ENCODE data around the gene CYFIP2. TPM values are rescaled to one million over a fixed set of nuclear protein-coding genes. Genes with fewer than 3 reads are reported as not detected.
"Not testable (repeated sequence)": the region's sequence is repeated elsewhere in the genome, so short reads cannot be mapped to it uniquely, and the experiment has no call there.

CYFIP2 gene
- 11.5 and 18.9 TPM in 2 replicates for total RNA-seq

DNA sequence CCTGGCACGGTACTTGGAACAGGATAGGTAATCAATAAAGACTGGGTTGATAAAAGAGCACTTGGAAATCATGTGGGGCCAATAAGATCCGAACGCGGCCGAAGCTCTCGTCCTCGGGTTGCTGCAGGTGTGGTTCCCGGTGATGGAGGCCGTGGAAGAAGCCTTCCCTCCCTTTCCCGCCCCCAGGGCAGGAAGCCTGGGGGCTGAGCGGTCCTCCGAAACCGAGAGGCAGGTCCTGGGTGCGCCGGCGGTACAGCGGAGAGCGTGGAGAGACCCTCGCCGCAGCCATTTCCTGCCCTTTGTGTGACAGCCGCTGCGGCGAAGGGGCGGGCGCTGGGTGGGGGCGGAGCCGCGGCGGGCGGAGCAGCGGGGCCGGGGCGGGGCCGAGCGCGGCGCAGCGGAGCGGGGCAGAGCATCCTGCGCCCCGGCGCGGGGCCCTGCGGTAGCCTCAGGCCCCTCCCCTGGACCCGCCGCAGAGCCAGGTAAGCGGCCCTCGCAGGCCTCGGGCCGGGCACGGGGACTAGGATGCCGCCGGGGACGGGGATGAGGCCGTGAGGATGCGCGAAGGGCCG is at the start of gene CYFIP2:
Gene CYFIP2, plus strand, starts transcription at position 410 of the 572 bp plus-strand sequence. CDS start 19,239 bp downstream, outside the sequence.
- DNase-seq (ENCODE audit: low read depth, low spot score): no peak

DNA sequence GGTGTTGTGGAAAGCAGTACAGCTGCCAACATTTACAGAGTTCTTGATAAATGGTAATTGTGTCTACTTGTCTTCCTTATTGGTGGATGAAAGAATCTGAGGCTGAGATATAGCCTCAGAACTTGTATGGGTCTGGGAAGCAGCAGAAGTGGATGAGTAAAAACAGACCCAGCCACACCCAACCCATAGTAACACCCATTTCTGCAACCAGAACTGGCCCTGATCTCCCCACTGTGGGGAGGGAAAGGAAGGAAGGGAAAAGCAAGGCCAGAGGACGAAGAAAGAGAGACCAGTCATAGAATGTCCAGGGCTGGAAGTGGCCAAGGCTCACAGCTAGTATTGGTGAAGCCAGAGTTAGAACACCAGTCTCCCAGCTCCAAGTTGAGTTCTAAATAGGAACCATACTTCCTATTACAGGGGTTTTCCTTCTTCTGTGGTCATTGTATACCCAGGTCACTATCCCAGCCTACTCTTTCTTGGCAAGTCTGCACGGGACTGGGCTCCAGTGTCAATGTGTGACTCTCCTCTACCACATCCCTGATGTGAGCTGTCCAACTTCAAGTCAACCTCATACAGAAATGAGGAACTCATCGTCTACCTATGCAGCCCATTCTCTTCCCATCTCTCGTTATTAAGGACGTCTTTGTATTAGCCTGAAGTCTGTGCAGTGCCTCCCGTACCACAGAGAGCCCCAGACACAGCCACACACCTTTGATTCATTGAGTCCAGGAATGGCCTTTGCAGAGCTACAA is 49.4 kb upstream of the CYFIP2 start:
- no peak for DNase-seq (ENCODE audit: low read depth, low spot score)

DNA sequence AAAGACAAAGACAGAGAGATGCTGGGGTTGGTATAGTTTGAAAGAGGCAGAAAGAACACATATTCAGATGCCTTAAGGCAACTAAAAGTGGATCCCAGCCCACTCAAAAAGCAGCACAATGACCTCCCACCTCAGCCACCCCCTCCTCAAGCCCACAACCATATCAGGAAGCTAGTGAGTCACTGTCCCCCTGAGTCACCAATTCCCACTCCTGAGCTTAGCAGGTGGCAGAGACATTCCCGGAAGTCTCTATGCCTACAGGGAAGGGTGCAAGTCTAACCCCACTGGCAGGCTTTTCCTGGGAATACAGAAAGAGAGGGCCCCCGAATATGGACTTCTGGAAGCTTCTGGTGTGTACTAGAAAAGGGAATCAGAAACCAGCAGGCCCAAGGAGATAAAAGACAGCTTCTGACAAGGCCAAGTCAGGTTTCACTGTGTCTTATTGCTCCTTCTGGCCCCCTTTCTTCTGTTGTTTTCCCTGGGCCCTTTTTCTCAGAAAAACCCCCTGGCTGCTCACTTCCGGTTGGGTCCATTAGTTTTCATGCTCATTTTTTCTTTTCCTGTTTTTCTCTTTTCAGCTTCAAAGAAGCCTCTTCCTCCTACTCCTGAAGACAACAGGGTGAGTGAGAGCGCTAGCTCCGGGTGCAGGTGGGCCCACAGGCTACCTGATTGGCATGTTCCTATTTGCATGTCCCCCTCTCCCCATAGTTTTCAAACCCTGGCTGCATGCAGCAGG is 48.5 kb upstream of the CYFIP2 start:
- no peak for DNase-seq (ENCODE audit: low read depth, low spot score)

DNA sequence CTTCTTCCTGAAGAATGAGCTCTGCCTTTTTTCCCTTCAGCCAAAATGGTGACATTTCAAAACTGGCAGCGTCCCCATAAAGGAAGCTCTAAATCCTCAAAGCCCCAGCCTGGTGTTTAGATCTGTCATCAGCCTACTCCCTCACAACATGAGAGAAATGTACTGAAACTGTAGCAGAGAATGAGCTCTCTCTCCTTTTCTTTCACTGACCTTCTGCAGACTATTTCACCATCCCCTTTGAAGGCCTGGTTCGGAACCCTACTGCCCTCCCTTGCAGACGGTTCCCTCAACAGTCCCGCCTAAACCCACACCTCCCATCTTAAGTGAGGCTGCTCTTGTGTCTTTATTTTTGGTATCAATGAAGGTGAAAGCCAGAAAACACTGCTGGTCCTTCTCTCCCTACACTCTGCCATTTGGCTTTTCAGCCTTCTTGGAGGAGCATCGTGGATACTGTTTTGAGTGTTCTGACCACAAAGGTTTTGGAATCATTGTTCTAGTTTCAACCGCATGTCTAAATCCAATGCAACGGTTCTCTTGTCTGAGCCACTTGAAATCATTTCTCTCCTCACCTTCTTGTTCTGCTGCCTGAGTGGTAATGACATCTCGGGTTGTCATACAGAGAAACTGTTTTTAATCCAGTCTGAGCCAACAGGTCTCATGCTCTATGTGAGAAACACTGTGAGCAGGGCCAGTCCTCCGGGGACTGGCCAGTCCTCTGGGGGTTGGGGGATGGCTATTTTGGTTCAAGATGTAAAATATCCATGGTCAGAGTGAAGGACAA is 46.2 kb upstream of the CYFIP2 start:
- DNase-seq (ENCODE audit: low read depth, low spot score): no peak

DNA sequence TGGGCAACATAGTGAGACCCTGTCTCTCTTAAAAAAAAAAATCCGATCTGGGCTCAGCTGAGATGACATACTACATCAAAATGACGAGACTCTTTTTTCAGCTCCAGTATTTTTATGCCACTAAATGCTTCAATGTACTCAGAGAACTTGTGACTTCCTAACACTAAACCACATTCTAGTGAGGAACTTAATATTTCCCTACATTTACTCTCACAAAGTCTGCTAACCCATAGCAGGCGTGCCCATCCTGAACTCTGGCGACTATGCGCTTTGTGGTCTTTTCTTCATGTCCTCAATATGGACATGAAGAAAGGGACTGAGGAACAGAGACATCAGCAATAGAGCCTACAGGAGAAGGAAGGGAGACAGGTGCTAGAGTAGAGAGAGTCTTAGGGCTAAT is 44.0 kb upstream of the CYFIP2 start:
- no peak for DNase-seq (ENCODE audit: low read depth, low spot score)

DNA sequence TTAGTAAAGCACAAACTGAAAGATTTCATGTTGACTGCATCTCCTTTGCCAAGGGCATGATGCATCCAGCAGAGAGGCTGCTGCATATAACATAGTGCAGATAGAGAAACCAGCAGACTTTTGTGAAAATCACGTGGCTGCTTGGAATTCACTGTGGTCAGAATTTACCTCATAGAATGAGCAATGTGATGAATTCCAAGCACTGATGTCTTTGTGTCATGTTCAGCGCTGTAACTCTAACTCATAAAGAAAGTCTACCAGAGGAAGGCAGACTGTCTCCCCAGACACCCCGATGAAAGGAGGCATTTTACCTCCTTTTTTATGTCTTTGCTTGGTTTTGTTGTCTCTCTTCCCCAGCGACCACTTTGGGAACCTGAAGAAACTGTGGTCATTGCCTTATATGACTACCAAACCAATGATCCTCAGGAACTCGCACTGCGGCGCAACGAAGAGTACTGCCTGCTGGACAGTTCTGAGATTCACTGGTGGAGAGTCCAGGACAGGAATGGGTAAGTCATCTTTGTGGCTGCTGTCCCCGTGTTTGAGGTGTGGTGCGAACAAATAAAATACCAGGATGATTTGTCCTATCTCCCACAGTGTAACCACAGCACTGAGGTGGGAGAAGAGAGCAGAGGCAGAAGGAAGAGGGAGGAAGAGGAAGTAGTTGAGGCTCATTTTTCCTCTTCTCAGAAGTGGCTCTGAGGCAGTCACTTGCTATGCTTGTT is 43.3 kb upstream of the CYFIP2 start:
- DNase-seq (ENCODE audit: low read depth, low spot score): no peak

DNA sequence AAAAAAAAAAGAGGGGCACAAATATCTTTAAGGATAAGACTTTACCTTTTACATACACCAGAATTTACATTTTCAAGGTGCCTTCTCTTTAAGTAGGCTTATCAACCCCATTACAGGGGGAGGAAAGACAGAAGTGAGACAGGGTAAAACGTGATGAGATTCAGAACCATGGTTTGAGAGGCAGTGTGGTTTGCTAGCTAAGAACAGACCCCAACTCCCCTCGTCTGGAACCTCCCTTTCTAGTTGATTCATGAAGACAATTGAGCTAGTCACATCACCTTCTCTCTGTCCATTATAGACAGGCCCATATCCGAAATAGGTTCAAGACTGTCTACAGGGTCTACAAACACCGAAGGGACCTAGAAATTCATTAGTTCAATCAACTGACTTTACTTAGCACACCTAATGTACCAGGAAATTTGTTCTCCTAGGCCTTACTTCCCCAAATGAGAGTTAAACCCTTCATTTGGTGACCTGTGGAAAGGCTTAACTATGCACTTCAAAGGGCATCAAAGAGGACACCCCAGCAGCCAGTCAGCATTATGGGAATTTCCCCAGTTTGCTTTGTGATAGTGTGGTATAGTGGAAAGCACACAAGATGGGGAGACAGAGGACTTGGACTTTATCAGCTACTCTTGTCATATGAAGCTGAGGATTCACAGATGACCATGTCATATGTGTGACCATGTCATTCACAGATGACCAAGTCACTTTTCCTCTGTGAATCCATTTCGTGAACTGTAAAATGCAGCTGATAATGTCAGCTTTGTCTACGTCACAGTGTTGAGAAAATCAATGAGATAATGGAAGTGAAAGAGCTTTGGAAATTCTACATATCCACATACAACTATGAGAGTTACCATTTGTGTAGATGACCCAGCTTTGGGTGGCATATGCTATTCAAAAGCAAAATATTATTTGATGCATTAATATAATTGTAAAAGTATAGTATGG is 40.2 kb upstream of the CYFIP2 start:
- no peak for DNase-seq (ENCODE audit: low read depth, low spot score)

DNA sequence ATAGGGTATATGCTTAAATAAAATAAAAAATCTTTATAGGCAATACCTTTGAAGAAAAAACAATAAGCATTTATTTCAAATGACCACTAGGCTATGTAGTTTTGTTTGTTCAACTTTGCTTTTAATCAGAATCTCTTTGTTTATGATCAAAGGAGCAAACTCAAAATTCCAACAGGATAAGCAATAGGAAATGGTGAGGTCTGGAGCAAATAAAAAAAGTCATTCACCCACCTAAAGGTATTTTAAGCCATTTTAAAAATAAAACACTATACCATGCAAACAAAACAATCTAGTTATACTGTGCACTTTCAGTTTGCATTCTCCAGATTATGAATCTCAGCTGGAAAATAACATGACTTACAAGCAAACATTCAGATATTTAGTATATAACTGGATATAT is 35.3 kb upstream of the CYFIP2 start:
- no peak for DNase-seq (ENCODE audit: low read depth, low spot score)

DNA sequence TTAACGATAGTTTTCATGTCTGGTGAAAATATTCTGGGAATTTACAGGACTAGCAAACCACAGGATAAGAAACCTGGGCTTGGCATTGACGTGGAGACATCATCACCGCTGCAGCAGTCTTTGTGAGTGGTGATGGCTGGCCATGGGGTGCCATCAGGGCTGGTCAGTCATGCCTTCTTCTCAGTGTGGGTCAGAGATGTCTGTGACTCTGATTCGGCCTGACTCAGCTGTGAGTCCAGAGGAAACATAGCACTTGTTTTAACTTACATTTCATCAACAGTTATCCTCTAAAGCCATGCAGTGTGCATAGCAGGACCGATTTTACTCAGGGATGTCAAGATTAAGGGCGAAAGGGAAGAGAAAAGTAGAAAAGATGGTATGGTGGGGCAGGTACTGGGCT is 33.2 kb upstream of the CYFIP2 start:
- DNase-seq (ENCODE audit: low read depth, low spot score): no peak

DNA sequence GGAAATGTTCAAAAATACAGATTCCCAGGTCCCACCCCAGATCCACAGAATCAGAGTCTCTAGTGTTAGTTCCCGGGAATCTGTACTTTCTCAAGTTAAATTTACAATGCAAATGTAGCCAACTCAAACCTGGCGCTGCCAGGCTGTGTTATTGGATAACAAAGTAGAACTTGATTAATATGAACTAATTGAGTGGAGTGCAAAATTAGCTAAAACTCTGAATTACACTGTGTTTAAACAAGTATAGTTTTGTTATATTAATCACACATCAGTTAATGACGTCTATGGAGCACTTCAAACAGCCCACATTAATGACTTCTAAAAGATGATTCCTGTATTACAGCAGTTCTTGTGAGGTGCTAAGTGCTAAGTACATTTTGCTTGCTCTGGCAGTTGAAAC is 32.4 kb upstream of the CYFIP2 start:
- DNase-seq (ENCODE audit: low read depth, low spot score): no peak

DNA sequence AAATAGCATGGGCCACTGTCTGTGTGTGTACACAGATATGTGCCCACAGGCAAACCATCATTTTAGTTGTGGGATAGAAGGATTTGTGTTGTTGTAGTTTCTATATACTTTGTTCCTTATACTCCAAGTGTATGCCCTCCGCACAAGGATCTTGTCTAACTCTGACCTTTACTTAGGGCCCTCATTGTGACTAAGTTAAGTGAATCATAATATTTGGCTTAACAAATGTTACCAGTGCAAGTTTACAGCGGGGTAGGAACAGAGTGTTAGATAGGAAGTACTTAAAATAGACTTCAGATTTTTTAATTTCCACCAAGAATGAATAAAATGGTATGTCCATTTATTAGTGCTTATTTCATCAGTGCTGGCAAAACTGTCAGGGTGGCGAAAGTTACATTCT is 29.5 kb upstream of the CYFIP2 start:
- DNase-seq (ENCODE audit: low read depth, low spot score): no peak

DNA sequence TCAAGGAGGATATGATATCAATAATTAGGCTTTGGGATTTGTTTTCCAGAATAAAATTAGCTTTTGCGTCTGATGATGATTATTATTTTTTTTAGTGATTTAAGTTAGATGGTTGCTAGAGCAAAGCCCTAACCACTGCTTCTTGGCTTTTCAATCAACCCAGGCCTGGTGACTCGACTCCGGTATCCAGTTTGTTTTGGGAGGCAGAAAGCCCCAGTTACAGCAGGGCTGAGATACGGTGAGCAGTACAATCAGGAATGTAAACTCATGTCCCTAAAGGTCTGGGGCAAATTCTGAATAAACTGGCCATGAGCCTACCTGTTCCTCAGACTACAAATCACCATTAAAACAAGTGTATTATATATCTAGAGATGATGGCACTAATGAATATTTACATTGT is 24.4 kb upstream of the CYFIP2 start:
- no peak for DNase-seq (ENCODE audit: low read depth, low spot score)

DNA sequence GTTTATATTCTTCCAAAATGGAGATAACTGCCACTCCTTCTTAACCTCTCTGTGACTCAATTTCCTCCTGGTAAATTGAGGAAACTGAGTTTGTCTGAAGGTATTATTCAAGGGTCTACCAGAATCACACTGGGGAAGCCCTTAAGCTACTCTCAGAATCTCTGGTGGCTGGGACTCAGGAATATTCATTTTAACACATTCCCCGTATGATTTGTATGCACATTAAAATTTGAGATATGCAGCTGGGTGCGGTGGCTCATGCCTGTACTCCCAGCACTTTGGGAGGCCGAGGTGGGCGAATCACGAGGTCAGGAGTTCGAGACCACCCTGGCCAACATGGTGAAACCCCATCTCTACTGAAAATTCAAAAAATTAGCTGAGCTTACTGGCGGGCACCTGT is 21.2 kb upstream of the CYFIP2 start:
- not testable (repeated sequence) for DNase-seq (ENCODE audit: low read depth, low spot score)

DNA sequence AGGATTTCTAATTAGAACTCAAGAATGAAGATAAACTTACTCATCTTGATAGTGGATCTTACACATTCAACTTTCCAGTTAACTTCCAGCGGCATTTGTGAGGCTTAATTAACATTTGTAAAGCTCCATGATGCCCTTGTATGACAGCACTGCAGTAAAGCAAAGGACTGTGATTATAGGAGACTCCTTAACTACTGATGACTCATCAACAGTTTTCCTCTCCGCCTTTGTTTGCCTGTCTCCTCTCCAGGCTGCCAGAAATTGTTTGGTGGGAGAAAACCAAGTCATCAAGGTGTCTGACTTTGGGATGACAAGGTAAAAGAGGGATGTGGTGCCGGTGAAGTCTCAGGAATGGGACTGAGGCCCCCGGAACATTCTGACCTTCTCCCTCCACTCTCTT is 20.4 kb upstream of the CYFIP2 start:
- DNase-seq (ENCODE audit: low read depth, low spot score): no peak

DNA sequence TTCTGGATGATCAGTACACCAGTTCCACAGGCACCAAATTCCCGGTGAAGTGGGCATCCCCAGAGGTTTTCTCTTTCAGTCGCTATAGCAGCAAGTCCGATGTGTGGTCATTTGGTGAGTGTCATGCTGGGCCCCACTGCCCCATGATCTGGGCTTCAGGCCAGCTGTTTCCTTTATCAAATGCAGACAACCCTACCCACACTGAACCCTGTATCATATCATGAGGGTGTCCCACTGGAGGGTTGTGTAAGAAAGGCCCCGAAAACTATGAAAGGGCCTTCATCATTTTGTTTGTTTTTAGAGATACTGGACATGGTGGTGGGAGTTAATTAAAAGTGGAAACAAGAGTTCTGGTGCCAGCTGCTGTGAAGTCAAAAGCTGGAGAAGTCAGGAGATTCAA is 20.0 kb upstream of the CYFIP2 start:
- no peak for DNase-seq (ENCODE audit: low read depth, low spot score)

DNA sequence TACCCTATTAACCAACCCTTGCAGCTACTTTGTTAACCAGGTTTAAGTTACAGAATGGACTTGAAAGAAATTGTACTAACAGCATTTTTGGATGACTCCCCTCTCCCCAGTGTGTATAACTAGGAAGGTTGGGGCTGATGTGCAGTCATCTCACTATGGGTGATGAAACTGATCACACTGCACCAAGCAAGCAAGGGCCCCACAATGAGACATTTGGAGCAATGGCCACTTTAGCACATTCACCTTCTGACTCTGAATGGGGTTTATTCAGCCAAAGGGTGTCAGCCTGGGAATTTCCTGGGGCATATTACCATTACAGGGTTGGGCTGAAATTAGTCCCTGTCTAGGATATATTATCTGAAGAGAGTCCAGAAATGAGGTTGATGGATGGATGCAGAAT is 18.7 kb upstream of the CYFIP2 start:
- no peak for DNase-seq (ENCODE audit: low read depth, low spot score)

DNA sequence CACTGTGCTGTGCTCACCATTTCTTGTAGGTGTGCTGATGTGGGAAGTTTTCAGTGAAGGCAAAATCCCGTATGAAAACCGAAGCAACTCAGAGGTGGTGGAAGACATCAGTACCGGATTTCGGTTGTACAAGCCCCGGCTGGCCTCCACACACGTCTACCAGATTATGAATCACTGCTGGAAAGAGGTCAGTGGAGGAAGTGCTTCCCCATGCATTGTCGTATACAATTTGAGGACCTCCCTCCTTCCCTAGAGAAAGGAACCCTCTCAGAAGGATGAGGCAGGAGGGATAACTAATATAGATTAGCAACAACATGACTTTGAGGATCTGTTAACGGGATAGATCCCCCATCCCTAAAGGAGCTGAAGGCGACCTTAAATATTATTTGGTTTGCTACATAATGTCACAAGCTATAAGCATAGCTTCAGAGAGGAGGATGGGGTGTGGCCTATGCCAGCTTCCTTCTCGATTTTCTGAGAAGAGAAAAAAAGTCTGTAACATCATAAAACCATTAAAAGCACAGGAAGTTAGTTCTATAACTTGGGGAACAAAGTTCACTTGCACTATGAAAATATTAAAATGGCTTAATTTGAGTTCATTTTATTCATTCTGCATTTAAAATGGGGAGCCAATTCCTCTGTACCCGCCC is 17.0 kb upstream of the CYFIP2 start:
- no peak for DNase-seq (ENCODE audit: low read depth, low spot score)

DNA sequence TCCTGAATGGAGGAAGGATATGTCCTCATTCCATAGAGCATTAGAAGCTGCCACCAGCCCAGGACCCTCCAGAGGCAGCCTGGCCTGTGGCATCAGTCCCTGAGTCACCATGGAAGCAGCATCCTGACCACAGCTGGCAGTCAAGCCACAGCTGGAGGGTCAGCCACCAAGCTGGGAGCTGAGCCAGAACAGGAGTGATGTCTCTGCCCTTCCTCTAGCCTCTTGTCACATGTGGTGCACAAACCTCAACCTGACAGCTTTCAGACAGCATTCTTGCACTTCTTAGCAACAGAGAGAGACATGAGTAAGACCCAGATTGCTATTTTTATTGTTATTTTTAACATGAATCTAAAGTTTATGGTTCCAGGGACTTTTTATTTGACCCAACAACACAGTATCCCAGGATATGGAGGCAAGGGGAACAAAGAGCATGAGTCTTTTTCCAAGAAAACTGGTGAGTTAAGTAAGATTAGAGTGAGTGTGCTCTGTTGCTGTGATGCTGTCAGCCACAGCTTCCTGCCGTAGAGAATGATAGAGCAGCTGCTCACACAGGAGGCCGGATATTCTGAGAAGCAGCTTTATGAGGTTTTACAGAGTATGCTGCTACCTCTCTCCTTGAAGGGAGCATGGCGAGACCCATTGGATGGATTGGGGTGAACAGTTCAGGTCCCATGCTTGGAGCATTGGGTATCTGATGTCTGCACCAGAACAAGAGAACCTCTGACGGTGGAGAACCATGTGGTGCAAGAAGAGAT is 13.0 kb upstream of the CYFIP2 start:
- DNase-seq (ENCODE audit: low read depth, low spot score): no peak

DNA sequence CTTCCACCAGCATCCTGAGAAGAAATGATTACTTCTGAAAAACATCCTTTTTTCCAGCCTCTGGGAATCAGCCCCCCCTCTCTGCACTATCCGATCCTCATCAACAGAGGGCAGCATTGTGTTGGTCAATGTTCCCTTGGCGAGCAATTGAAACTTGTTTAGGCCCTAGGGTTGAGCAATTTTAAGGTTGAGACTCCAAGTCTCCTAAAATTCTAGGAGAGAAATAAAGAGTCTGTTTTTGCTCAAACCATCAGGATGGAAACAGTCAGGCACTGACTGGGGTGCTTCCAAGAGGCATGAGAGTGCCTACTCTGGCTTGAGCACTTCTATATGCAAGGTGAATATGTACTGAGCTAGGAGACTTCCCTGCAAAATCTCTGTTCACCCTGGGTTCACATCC is 12.4 kb upstream of the CYFIP2 start:
- no peak for DNase-seq (ENCODE audit: low read depth, low spot score)

All from pulmonary artery endothelial cell (primary cell).